ENCODE measurements around the gene PEX1. TPM values are rescaled to one million over a fixed set of nuclear protein-coding genes. Genes with fewer than 3 reads are reported as not detected.

PEX1 gene
- total and polyA plus RNA-seq, 12 donors = 4.1 to 19.8 (median 14.9) TPM

- DNase-seq = peak in 1 of 2 donors; percentile 5
- intact Hi-C loops (cut with DNase I) = loop anchor here in 1 of 10 donors (5.0 kb wide), 1 partner anchor 219 kb away; no protein-coding TSS in a partner anchor
- H3K27ac ChIP-seq = no peak overlapping the region
- peaks cover 0 to 69% (median 10%) of the 10 kb centered on the region in 9 donors for H3K36me3 ChIP-seq
- TF ChIP-seq, protein P1, sequence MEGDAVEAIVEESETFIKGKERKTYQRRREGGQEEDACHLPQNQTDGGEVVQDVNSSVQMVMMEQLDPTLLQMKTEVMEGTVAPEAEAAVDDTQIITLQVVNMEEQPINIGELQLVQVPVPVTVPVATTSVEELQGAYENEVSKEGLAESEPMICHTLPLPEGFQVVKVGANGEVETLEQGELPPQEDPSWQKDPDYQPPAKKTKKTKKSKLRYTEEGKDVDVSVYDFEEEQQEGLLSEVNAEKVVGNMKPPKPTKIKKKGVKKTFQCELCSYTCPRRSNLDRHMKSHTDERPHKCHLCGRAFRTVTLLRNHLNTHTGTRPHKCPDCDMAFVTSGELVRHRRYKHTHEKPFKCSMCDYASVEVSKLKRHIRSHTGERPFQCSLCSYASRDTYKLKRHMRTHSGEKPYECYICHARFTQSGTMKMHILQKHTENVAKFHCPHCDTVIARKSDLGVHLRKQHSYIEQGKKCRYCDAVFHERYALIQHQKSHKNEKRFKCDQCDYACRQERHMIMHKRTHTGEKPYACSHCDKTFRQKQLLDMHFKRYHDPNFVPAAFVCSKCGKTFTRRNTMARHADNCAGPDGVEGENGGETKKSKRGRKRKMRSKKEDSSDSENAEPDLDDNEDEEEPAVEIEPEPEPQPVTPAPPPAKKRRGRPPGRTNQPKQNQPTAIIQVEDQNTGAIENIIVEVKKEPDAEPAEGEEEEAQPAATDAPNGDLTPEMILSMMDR (IDR thresholded peaks at IDR 0.05) = peak in 8 of 9 donors; percentile 31 to 76 (median 61)
- H3K27me3 ChIP-seq = no peaks in the 10 kb centered on the region
- H3K4me1 ChIP-seq = no peaks in the 10 kb centered on the region
- peak in 1 of 8 donors; percentile 34 for ATAC-seq
- WGBS, 2 donors = 67 to 74% methylated on average over 8 of the region's 8 CpGs
- H3K9me3 ChIP-seq = no peaks in the 10 kb centered on the region
- H3K4me3 ChIP-seq = no peak overlapping the region
These were observed 67.0 kb downstream of the PEX1 start for GRCh38 chr7:92461027-92462003.

DNA sequence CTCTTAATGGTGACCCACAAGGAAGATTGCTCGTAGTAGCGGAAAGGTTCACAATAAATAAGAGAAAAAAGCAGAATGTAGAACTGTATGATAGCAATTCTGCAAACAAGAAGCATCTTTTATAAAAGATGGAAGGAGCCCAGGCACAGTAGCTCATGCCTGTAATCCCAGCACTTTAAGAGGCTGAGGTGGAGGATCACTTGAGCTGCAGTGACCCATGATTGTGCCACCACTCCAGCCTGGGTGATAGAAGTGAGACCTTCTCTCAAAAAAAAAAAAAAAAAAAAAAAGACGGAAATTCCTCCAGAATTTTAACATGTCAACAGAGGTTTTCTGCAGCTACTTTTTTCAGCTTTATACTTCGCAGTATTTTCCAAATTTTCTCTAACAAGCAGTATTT lies 67.8 kb downstream of the PEX1 start:
- peaks cover 0 to 69% (median 18%) of the 10 kb centered on the region in 9 donors for H3K36me3 ChIP-seq
- DNase-seq = no peak
- ATAC-seq = no peak
- TF ChIP-seq, protein P1 (IDR thresholded peaks at IDR 0.05) = no peak
- H3K4me1 ChIP-seq = no peaks in the 10 kb centered on the region
- H3K9me3 ChIP-seq = no peaks in the 10 kb centered on the region
- no peak overlapping the region for H3K27ac ChIP-seq
- intact Hi-C loops (cut with DNase I) = loop anchor here in 1 of 10 donors (5.0 kb wide), 1 partner anchor 218 kb away; no protein-coding TSS in a partner anchor
- H3K4me3 ChIP-seq = no peak overlapping the region
- WGBS, 2 donors = 89 to 96% methylated on average over 4 of the region's 4 CpGs
- no peaks in the 10 kb centered on the region for H3K27me3 ChIP-seq

GRCh38 chr7:92460109-92460508 lies 68.2 kb downstream of the PEX1 start:
- no peaks in the 10 kb centered on the region for H3K4me1 ChIP-seq
- H3K9me3 ChIP-seq = no peaks in the 10 kb centered on the region
- H3K4me3 ChIP-seq = no peak overlapping the region
- DNase-seq (no peak), ATAC-seq (no peak)
- H3K27me3 ChIP-seq = no peaks in the 10 kb centered on the region
- TF ChIP-seq, protein P1 (IDR thresholded peaks at IDR 0.05) = no peak
- peaks cover 0 to 69% (median 22%) of the 10 kb centered on the region in 9 donors for H3K36me3 ChIP-seq
- WGBS, 2 donors = 85 to 88% methylated on average over 2 of the region's 2 CpGs
- intact Hi-C loops (cut with DNase I) = loop anchor here in 1 of 10 donors (5.0 kb wide), 1 partner anchor 218 kb away; no protein-coding TSS in a partner anchor
- no peak overlapping the region for H3K27ac ChIP-seq

DNA sequence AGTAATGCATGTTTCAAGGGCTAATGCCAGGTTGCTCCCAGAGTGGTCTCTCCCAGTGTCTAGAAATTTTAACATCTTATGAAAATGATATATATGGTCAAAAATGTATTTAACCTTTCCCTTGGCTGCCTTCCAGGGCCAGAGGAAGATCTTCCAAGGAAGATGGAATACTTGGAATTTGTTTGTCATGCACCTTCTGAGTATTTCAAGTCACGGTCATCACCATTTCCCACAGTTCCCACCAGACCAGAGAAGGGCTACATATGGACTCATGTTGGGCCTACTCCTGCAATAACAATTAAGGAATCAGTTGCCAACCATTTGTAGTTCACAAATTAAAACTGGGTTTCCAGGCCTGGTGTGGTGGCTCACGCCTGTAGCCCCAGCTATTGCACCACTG lies 72.1 kb downstream of the PEX1 start:
- Histone ChIP-seq H3K4me3 (no peak overlapping the region), H3K27me3 (no peaks in the 10 kb centered on the region), H3K27ac (no peak overlapping the region), H3K4me1 (no peaks in the 10 kb centered on the region), H3K9me3 (no peaks in the 10 kb centered on the region), H3K36me3 (peaks cover 0 to 78% (median 50%) of the 10 kb centered on the region in 9 donors)
- DNase-seq (no peak), ATAC-seq (no peak)
- intact Hi-C loops (cut with DNase I) = no loop called here
- TF ChIP-seq, protein P1 (IDR thresholded peaks at IDR 0.05) = no peak
- 93 to 96% methylated on average over 2 of the region's 2 CpGs for WGBS, 2 donors

All from heart right ventricle (tissue), 16 donors.